ENCODE measurements around the gene SLC2A10.

- TF ChIP-seq BHLHE40 (IDR thresholded peaks at IDR 0.05; ENCODE audit: borderline replicate concordance), result no peak
- TF ChIP-seq FOXM1 (IDR thresholded peaks at IDR 0.05; ENCODE audit: borderline replicate concordance), result no peak
- no peak for TF ChIP-seq PKNOX1 (IDR thresholded peaks at IDR 0.05)
- TF ChIP-seq SUZ12 (IDR thresholded peaks at IDR 0.05), result no peak
- TF ChIP-seq CTBP1 (IDR thresholded peaks at IDR 0.05; ENCODE audit: borderline replicate concordance), result no peak
- no peak for TF ChIP-seq SP1 (IDR thresholded peaks at IDR 0.05)
- TF ChIP-seq ZNF384 (IDR thresholded peaks at IDR 0.05), result no peak
- TF ChIP-seq FOXK2 (IDR thresholded peaks at IDR 0.05), result no peak
- TF ChIP-seq ELF4 (IDR thresholded peaks at IDR 0.05), result no peak
- no peak for TF ChIP-seq FOXA1 (IDR thresholded peaks at IDR 0.05)
- TF ChIP-seq ARNT (IDR thresholded peaks at IDR 0.05), result no peak
- no peak for TF ChIP-seq NFRKB (IDR thresholded peaks at IDR 0.05)
- TF ChIP-seq TARDBP (IDR thresholded peaks at IDR 0.05), result no peak
- TF ChIP-seq L3MBTL2 (conservative IDR thresholded peaks at IDR 0.05), result no peak
Observed at GRCh38 chr20:46779831-46780230, 70.4 kb downstream of the SLC2A10 start.

Data from HEK293T (cell line).